ENCODE measurements around the gene EXOG.

Gene EXOG, protein sequence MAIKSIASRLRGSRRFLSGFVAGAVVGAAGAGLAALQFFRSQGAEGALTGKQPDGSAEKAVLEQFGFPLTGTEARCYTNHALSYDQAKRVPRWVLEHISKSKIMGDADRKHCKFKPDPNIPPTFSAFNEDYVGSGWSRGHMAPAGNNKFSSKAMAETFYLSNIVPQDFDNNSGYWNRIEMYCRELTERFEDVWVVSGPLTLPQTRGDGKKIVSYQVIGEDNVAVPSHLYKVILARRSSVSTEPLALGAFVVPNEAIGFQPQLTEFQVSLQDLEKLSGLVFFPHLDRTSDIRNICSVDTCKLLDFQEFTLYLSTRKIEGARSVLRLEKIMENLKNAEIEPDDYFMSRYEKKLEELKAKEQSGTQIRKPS

DNA sequence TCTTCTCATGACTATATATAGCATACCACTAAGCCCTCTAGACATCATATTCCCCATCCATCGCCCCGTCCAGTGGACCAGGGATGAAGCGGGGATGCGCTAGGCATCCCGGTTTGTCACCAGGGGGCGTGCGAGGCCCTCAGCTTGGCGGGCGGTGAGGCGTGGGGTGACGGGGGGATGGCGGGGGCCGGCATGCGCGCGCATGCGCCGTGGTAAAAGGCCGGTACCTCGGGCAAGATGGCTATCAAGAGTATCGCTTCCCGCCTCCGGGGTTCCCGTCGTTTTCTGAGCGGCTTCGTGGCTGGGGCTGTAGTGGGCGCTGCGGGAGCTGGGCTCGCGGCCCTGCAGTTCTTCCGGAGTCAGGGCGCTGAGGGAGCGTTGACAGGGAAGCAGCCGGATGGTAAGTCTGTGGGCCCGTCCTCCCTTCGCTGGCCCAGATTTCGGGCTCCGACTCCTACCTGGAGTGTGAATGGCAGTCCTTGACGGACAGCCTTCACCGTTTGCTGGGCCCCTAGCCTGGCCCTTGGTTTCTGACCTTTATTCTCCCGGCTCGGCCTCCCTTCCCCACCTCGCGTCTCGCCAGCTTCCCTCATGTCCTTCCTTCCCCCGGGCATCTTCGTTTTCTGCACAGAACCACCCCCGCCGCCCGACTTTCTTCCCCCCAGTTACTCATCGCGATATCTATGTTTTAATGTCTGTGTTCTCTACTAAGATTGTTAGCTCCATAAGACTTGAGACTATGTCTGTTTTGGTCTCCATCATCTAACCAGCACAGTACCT, at the start of gene EXOG:
Gene EXOG, plus strand, starts transcription at position 210 of the 780 bp plus-strand sequence. Its CDS starts 28 bp downstream, at position 238.
- DNase-seq (ENCODE audit: low read depth), result peak; percentile 90
- H3K4me3 ChIP-seq (ENCODE audit: low read length), result peak within 1 kb of the TSS; percentile 92
- TF ChIP-seq, protein P1, sequence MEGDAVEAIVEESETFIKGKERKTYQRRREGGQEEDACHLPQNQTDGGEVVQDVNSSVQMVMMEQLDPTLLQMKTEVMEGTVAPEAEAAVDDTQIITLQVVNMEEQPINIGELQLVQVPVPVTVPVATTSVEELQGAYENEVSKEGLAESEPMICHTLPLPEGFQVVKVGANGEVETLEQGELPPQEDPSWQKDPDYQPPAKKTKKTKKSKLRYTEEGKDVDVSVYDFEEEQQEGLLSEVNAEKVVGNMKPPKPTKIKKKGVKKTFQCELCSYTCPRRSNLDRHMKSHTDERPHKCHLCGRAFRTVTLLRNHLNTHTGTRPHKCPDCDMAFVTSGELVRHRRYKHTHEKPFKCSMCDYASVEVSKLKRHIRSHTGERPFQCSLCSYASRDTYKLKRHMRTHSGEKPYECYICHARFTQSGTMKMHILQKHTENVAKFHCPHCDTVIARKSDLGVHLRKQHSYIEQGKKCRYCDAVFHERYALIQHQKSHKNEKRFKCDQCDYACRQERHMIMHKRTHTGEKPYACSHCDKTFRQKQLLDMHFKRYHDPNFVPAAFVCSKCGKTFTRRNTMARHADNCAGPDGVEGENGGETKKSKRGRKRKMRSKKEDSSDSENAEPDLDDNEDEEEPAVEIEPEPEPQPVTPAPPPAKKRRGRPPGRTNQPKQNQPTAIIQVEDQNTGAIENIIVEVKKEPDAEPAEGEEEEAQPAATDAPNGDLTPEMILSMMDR (conservative IDR thresholded peaks at IDR 0.05; ENCODE audit: low read length), result peak; percentile 75

DNA sequence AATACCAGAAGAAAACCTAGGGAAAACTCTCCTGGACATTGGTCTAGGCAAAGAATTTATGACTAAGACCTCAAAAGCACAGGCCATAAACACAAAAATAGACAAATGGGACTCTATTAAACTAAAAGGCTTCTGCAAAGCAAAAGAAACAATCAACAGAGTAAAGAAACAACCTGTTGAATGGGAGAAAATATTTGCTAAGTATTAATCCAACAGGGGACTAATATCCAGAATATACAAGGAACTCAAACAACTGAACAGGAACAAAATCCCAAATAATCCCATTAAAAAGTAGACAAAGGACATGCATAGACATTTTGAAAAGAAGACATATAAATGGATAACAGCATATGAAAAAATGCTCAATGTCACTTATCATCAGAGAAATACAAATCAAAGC, 49.3 kb upstream of the EXOG start:
- H3K4me3 ChIP-seq (ENCODE audit: low read length), result no peak overlapping the region
- no peak for DNase-seq (ENCODE audit: low read depth)
- TF ChIP-seq, protein P1 (conservative IDR thresholded peaks at IDR 0.05; ENCODE audit: low read length), result no peak

DNA sequence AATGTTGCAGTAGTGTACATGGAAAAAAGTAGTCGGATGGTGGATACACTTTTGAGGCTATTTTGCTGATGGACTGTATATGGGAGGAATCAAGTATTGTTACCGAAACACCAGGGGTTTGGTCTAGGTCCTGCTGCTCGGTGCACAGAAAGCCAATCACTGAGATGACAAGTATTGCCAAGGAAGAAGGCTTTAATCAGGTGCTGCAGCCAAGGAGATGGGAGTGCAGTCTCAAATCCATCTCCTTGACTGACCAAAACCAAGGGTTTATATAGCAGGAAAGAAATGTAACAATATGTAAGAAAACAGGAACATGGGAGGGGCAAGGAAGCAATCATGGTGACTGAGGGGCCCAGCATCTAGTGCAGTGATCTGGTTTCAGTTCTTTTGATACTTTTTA, 45.3 kb upstream of the EXOG start:
- H3K4me3 ChIP-seq (ENCODE audit: low read length), result no peak overlapping the region
- no peak for DNase-seq (ENCODE audit: low read depth)
- TF ChIP-seq, protein P1 (conservative IDR thresholded peaks at IDR 0.05; ENCODE audit: low read length), result no peak

DNA sequence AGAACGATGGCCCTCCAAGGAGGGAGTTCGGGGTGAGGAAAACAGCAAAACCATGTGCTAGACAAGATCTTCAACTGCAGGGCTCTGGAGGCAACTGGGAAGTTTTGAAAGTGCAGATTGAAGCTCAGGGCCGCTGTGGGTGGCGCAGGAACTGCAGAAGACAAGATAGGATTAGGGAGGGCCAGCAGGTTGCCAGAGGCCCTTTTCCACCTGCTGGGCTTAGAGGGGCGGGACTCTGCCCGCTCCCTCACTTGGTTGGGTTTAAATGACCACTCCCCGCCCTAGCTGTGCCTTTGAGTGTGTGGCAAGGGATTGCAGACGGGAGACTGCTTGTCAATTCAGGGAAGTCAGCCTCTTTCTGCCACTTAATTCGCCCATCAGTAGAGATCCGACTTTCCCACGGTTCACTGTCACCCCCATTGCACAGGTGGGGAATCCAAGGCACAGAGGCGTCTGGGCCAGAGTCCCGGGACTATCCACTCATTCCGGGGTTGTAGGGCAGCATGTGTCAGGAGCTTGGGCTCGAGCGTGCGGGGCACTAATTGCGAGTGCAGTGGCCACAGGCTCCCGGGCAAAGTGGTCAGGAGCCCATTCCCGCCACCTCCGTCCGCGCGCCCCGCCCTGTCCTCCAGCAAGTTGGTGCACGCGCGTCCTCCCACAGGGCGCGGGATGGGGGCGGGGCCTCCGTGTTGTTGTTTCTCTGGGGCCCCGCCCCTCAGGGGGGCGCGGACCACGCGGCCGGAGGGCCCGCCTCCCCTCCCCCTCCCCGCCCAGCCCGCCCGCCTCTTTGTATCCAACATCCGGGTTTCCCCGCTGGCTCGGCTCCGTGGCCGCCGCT, 42.8 kb upstream of the EXOG start, which contains the start of gene ACVR2B:
Gene ACVR2B, plus strand, starts transcription at position 816 of the 838 bp plus-strand sequence. CDS start 433 bp downstream, outside the sequence.
- peak; percentile 61 for DNase-seq (ENCODE audit: low read depth)
- TF ChIP-seq, protein P1 (conservative IDR thresholded peaks at IDR 0.05; ENCODE audit: low read length), result no peak
- H3K4me3 ChIP-seq (ENCODE audit: low read length), result peak within 1 kb of the TSS; percentile 66

DNA sequence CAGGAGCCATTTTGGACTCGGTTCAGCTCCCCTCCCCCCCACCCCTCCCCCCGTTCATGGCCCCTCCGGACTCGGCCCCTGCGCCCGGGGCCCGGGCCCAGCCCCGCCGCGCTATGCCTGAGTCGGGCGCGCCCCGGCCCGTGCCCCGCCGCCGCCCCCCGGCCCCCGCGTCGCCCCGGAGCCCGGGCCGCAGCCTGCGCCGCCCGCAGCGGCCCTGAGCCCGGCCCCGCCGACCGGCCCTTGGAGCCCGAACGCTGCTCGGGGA, 42.3 kb upstream of the EXOG start:
- DNase-seq (ENCODE audit: low read depth), result no peak
- TF ChIP-seq, protein P1 (conservative IDR thresholded peaks at IDR 0.05; ENCODE audit: low read length), result no peak
- peak overlapping the region; percentile 66 for H3K4me3 ChIP-seq (ENCODE audit: low read length)

DNA sequence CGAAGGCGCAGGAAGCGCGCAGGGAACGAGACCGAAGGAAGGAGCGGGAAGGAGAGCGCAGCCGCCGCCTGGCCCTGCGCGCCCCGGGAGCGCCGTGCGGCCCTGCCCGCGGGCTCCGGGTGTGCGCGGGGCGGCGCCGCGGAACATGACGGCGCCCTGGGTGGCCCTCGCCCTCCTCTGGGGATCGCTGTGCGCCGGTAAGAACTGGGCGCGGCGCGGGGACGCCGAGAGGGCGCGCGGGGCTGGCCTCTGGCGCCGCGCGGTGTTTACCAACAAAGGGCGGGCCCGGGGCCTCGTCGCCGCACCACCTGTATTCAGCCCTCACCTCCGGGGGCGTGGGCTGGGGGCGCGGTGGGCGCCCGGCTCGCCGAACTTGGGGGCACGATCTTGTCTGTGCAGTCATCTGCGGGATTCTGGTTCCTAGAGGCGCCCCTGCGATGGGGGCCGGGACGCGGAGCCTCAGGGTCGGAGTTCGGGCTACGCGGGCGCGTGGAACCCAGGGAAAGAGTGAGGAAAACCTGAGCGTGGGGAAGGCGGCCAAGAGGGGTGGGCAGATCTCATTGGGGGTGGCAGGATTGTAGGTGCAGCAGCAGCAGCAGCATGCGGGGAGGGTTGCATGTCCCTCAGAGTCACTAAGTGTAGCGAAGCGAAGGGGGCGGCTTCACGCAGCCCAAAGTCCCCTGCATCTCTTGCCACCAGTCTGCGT, 41.8 kb upstream of the EXOG start:
- H3K4me3 ChIP-seq (ENCODE audit: low read length), result peak overlapping the region; percentile 66
- TF ChIP-seq, protein P1 (conservative IDR thresholded peaks at IDR 0.05; ENCODE audit: low read length), result no peak
- peak; percentile 25 for DNase-seq (ENCODE audit: low read depth)
